Measurements from ENCODE around the gene METTL25. TPM values are rescaled to one million over a fixed set of nuclear protein-coding genes. Genes with fewer than 3 reads are reported as not detected.

METTL25 gene
- total RNA-seq, 1 donor from 2014 or later, result 21.9 TPM

GRCh38 chr12:82400819-82401218, 42.5 kb downstream of the METTL25 start:
- peak; percentile 3 for DNase-seq (ENCODE audit: low spot score)

- no peak for DNase-seq (ENCODE audit: low spot score)
Measured at GRCh38 chr12:82406651-82407050, 48.3 kb downstream of the METTL25 start.

- DNase-seq (ENCODE audit: low spot score), result peak; percentile 43
Measured at GRCh38 chr12:82407481-82407880, 49.2 kb downstream of the METTL25 start.

- no peak for DNase-seq (ENCODE audit: low spot score)
Measured at GRCh38 chr12:82408844-82409243, 50.5 kb downstream of the METTL25 start.

GRCh38 chr12:82411546-82412230, 53.4 kb downstream of the METTL25 start:
- no peak for DNase-seq (ENCODE audit: low spot score)

GRCh38 chr12:82412246-82412645, 53.9 kb downstream of the METTL25 start:
- no peak for DNase-seq (ENCODE audit: low spot score)

- no peak for DNase-seq (ENCODE audit: low spot score)
Measured at GRCh38 chr12:82414044-82414443, 55.7 kb downstream of the METTL25 start.

- no peak for DNase-seq (ENCODE audit: low spot score)
Measured at GRCh38 chr12:82414926-82415325, 56.6 kb downstream of the METTL25 start.

GRCh38 chr12:82415402-82415801, 57.1 kb downstream of the METTL25 start:
- DNase-seq (ENCODE audit: low spot score), result no peak

- DNase-seq (ENCODE audit: low spot score), result no peak
Measured at GRCh38 chr12:82425241-82425640, 66.9 kb downstream of the METTL25 start.

- DNase-seq (ENCODE audit: low spot score), result no peak
Measured at GRCh38 chr12:82426081-82426480, 67.8 kb downstream of the METTL25 start.

GRCh38 chr12:82426586-82426985, 68.3 kb downstream of the METTL25 start:
- DNase-seq (ENCODE audit: low spot score), result no peak

- no peak for DNase-seq (ENCODE audit: low spot score)
Measured at GRCh38 chr12:82430541-82431145, 72.3 kb downstream of the METTL25 start.

GRCh38 chr12:82434392-82434911, 76.1 kb downstream of the METTL25 start:
- DNase-seq (ENCODE audit: low spot score), result no peak

- DNase-seq (ENCODE audit: low spot score), result no peak
Measured at GRCh38 chr12:82436354-82436753, 78.0 kb downstream of the METTL25 start.

GRCh38 chr12:82437744-82438143, 79.4 kb downstream of the METTL25 start:
- no peak for DNase-seq (ENCODE audit: low spot score)

- DNase-seq (ENCODE audit: low spot score), result peak; percentile 17
Measured at GRCh38 chr12:82438356-82438755, 80.0 kb downstream of the METTL25 start.

- DNase-seq (ENCODE audit: low spot score), result no peak
Measured at GRCh38 chr12:82440885-82441284, 82.6 kb downstream of the METTL25 start.

GRCh38 chr12:82448911-82449578, 90.7 kb downstream of the METTL25 start:
- no peak for DNase-seq (ENCODE audit: low spot score)

GRCh38 chr12:82456633-82457032, 98.3 kb downstream of the METTL25 start:
- peak; percentile 9 for DNase-seq (ENCODE audit: low spot score)

GRCh38 chr12:82458101-82458500, 99.8 kb downstream of the METTL25 start:
- peak; percentile 27 for DNase-seq (ENCODE audit: low spot score)

GRCh38 chr12:82461393-82461792, 103.1 kb downstream of the METTL25 start:
- DNase-seq (ENCODE audit: low spot score), result no peak

- DNase-seq (ENCODE audit: low spot score), result peak; percentile 41
Measured at GRCh38 chr12:82461836-82462235, 103.5 kb downstream of the METTL25 start.

Data from umbilical cord (tissue), 2 donors.